GM12875 (cell line): ENCODE data around the gene PTK6.

Experiments
- H3K4me3 ChIP-seq: one replicate; pipeline ENCODE4 v1.5.1; 2011; ENCODE audit warnings: low read depth, low read length, control low read depth
- CTCF ChIP-seq: IDR thresholded peaks from 2 replicates; pipeline ENCODE4 v1.5.1; 2011; ENCODE audit warnings: low read depth, mild to moderate bottlenecking, control low read depth, inconsistent platforms, low read length, moderate library complexity, borderline replicate concordance; ENCODE audit not compliant: insufficient read depth

Gene PTK6

DNA sequence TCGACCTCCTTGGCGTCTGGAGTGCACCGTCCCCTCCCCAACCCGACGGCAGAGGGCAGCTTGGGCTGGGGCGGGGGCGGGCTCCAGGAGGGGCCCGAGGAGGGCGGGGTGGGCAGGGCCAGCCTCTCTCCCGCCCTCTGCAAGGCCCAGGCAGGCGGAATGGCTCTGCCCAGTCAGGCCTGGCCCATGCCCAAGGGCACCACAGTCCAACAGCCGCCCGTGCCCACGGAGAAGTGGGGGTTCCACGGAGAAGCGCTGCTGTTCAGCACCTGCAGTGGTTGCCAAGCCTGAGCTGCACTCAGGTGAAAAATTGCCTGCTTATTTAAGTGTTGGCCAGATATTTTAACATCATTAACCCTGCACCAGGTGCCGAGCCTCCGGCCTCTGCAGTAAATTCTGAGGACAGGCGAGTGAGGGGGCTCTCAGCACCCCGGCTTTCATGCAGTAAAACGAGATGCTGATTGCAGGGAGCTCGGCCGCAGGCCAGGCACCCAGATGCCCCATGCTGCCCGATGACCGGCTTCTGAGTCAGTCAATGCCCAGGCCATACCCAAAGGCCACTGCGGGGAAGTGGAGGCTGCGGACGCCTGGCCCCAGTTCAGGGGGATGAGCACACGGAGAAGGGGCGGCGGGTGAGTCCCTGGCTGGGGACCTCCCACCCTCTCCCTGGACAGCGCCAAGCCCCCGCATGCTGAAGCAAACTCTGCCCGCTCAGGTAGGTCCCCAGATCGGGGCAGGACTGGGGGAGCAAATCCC is 10.7 kb upstream of the PTK6 start, which contains the start of gene SRMS:
SRMS (minus strand) TSS at position 25 of the 756 bp plus-strand sequence. CDS start 286 bp downstream, outside the sequence.
- no peak within 1 kb of the TSS for H3K4me3 ChIP-seq
- TF ChIP-seq CTCF: no peak

GRCh38 chr20:63546956-63547724 is 10.0 kb upstream of the PTK6 start:
- H3K4me3 ChIP-seq: no peak overlapping the region
- no peak for TF ChIP-seq CTCF

DNA sequence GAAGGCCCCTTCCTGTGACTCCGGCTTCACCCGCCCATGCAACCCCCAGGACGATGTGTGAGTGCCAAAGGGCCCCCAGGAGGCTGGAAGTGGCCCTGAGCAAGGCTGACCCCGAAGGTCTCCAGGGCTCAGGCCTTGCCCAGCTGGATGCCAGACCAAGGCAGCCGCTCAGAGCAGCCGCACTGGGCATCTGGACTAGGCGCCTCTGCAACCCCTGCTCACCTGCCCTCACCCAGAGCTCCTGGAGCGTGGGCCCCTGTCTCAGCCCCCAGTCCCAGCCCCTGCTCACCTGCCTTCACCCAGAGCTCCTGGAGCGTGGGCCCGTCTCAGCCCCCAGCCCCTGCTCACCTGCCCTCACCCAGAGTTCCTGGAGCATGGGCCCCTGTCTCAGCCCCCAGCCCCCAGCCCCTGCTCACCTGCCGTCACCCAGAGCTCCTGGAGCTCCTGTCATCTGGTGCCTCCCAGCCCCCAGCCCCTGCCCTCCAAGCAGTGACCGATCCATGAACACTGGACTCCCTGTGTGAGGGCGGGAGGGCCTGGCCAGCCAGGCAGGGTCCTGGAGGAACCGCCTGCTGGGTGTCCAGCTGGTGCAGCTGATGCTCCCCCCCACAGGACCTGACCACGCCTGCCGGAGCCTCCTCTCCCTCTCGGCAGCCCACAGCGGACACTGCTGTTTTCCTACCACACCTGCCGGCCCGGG is 9.2 kb upstream of the PTK6 start:
- H3K4me3 ChIP-seq: no peak overlapping the region
- TF ChIP-seq CTCF: no peak

- no peak for TF ChIP-seq CTCF
- H3K4me3 ChIP-seq: no peak overlapping the region
Measured at GRCh38 chr20:63545814-63546213, 8.6 kb upstream of the PTK6 start.

DNA sequence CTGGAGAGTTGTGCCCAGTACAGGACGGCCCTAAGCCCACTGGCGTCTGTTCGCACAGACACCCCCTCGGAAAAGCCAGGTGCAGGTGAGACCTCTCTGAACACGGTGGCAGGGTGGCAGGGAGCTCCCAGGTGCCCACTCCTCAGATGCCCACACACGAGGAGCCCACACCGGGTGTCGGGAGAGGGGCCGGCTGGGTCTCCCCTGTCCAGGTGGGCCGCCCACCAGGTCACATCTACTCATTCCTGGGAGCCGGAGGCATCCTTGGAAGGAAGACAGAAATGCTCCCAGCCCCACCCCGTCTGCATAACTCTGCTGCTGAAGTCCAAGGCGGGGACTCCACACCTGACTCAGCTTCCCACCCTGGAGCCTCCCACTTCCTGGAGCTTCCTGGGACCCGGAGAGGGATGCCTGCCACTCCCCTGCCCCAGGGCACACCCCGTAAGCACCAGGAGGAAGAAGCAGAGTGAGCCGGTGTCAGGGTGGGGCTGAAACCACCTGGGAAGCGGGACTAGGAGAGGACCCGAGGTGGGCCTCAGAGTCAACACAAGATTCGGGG is 7.9 kb upstream of the PTK6 start:
- no peak for TF ChIP-seq CTCF
- H3K4me3 ChIP-seq: no peak overlapping the region

DNA sequence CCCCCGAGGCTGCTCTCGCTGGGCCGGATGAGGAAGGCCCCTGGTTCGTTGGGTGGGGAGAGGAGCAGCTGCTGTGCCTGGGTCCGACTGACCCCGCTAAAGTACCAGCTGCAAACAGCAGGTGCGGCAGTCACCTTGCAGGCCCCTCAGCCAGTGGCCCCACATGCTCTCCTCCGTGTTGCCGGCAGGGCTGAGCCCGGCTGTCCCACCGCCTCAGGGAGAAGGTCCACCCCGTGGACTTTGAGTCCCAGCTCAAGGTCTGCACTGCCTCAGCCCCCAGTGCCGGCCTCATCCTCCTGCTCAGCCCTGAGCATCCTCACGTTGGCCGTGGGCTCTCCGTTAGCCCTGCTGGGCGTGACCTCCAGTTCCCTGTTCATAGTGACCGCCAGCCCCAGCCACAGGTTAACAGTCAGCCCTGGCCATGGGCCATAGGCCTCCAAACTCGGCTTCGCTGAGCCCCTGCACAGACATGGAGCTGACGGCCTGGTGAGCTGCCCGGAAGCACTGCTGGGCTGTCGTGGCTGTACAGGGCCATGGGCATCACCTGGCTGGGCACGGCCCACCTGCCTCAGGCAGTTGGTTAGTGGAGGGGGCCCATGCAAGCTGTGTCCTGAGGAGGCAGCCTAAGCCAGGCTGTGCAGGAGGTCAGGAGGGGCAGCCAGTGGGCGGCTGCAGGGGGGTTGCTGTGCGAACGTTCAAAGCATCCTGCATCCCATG is 7.2 kb upstream of the PTK6 start:
- no peak for TF ChIP-seq CTCF
- H3K4me3 ChIP-seq: no peak overlapping the region
